HG03354 (cell line): ENCODE results near the gene PCDHA3.
"Not testable (repeated sequence)": the region's sequence is repeated elsewhere in the genome, so short reads cannot be mapped to it uniquely, and the experiment has no call there.

ENCODE experiments used
- ATAC-seq: cut with Tn5 transposase; IDR thresholded peaks from one replicate; pipeline ENCODE4 v1.9.1; 2021; ENCODE audit warnings: mild to moderate bottlenecking; ENCODE audit not compliant: unreplicated experiment, poor library complexity, severe bottlenecking

Gene PCDHA3

DNA sequence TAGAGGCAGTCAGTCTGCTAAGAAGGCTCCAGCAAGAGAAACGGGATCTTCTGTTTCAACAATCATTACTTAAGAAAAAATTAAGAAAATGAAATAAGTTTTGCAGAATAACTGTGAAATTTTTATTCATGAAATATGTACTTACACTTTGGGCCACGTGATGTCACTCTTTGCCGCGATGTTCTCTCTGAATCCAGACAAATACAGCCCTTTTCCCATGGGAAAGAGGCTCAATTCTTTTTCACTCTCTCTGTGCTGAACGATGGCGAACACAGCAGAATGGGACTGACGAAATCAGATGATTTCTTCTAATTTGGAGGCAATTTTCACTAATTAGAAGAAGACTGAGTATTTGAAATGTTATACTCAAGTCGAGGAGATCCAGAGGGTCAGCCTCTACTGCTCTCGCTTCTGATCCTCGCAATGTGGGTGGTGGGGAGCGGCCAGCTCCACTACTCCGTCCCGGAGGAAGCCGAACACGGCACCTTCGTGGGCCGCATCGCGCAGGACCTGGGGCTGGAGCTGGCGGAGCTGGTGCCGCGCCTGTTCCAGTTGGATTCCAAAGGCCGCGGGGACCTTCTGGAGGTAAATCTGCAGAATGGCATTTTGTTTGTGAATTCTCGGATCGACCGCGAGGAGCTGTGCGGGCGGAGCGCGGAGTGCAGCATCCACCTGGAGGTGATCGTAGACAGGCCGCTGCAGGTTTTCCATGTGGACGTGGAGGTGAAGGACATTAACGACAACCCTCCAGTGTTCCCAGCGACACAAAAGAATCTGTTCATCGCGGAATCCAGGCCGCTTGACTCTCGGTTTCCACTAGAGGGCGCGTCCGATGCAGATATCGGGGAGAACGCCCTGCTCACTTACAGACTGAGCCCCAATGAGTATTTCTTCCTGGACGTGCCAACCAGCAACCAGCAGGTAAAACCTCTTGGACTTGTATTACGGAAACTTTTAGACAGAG, 47.6 kb downstream of the PCDHA3 start, which contains the start of gene PCDHA9:
TSS of gene PCDHA9 (plus strand) at position 244 of the 964 bp plus-strand sequence. CDS start at position 358, 114 bp downstream.
- ATAC-seq = not testable (repeated sequence)

GRCh38 chr5:140849831-140850634, 49.2 kb downstream of the PCDHA3 start:
- ATAC-seq = not testable (repeated sequence)
